ENCODE data around the gene ZBTB20.

Gene ZBTB20

DNA sequence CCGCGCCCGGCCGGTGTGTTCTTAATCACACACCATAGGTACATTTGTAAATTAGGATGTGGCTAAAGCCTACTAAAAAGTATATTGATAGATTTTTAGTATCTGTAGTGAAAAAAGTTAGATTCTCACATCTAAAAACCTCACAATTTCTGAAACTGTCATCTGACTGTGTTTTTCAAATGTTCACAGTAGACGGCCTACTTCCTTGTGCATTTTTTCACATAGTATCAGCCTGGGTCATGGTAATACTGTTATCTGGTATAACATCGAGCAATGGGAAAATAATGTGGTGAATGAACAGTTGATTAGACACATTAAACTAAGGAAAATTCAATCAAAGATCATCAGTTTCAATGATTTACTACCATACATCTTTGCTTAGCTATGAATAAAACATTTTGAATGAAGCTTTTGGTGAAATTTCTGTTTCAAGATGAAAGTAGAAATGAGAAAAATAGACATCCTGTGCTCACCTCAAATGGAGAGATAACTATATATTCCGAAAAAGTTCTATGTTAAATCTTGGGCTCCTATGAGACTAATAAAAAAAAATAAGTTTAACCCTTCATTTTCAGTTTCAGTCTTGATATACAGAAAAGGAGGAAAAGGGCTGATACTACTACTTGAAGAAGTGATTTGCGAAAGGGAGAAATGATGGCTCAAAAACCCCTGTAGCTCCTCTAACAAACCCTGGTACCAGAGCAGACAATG lies 262.7 kb downstream of the ZBTB20 start:
- no peak overlapping the region for H3K4me3 ChIP-seq (ENCODE audit: low read depth, low read length)
- DNase-seq (ENCODE audit: low read depth): no peak

DNA sequence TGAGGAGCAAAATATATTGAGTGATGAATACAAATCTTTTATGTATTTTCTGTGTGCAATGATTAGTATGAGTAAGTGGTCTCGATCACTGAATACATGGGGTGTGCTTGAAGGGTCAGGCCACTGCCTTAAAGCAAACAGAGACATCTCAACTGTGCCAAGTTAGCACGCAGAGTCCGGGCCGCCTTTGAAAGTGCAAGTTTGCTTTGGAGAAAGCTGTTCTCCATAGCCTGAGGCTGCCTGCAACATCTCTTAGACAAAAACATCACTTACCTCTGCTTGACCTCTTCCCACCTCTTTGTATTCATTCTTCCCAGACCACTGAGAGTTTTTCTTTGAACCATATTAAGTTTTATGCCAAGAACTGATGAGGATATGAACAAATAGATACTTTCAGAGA lies 267.0 kb downstream of the ZBTB20 start:
- no peak overlapping the region for H3K4me3 ChIP-seq (ENCODE audit: low read depth, low read length)
- no peak for DNase-seq (ENCODE audit: low read depth)

DNA sequence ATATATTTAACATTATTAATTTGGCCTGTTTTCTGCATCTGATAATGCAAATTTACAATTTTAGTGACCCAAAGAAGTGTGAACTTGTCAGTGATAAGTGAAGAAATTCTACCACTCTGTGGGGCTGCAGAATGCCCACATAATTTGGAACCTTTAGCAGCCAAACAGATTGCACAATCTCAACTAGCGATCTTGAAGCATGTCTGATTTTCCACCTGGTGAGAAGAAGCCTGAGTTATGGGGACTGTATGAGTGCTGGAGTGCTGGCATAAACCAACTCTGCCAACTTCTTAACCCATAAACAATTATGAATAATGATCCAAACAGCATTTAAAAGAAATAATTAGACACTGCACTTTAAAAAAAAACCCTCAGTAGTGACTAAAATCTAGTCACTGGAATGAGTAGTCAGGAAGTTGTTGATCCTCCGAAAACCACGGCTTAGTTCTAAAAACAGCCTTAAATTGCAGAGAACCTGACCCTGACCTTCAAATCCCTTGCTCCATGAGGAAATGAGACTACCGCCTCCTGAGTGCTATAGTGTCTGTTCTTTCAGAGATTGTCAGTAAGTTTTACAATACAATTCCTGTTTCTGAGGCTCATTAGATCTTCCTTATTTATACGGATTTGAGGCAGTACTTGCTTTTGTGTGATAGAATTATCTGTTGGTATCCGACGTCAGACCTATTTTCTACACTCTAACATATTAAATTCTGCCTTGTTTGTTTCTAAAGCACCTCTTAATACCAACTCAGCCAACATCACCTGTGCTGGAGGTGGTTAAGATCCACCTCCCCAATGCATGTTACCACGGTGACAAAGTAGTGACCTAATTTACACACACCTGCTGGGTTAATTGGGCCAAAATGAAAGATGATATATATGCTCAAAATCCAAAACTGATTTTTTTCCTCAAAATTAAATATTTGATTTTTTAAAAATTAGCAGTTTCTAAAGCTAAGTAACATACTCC lies 267.7 kb downstream of the ZBTB20 start:
- H3K4me3 ChIP-seq (ENCODE audit: low read depth, low read length): no peak overlapping the region
- peak; percentile 54 for DNase-seq (ENCODE audit: low read depth)

DNA sequence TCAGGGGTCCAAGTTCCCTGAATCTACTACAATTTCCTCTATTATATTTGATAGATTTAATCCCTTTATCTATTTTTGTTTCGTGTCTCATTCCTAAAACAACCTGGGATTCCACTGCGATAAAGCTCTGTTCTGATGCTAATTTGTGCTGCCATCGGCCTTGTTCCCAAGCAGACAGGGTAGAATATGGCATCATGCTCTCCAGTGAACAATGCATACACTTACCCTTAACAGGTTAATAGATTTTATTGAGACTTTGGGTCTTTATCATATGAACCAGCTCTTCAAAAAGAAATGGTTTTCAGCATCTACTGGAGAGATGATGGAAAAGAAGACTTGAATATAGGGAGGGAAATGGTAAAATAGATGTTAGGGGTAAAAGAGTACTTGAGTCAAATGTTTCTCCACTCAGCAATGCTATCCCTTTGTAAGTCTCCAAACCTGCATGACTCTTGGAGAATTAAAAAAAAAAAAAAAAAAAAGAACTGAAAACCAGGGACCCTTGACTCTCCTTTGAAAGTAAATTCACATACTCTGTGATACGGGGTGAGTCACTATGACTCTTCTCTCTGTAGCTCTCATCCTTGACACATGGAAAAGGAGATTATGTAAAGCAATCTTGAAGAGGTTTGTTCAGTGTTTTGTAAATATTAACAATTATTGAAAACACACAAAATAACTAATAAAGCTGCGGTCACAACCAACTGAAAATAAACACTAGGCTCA lies 268.8 kb downstream of the ZBTB20 start:
- no peak overlapping the region for H3K4me3 ChIP-seq (ENCODE audit: low read depth, low read length)
- DNase-seq (ENCODE audit: low read depth): peak; percentile 13

DNA sequence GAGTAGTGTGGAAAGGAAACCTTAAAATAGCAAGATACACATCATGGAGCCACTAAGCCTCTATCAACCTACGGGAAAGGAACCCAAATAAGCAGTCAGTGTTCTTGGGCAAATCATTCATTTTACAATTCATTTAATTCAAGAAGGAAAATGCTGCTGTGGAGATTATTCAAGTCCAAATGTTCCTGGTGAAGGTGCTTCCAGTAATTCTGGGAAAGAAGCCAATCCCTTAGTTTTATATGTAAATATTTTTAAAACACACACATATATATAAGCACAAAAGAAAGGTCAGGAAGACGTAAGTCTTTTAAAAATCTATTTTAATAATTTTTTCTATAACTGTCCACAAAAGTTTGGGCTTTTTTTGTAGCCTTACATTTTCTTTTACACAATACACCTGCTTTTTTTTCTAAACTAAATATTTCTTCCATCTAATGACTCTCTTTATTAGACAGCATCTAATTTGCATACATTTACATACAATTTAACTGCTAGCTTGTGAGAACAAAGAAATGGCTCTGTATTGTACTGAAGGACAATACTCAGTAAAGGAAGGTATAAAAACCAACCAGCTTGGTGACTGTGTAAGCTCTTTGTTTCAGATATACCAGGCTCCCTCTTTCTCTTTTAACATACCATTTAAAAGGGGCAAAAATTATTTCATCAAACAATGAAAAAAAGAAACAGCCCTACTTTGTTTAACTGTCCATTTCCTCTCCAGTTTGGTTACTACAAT lies 269.5 kb downstream of the ZBTB20 start:
- H3K4me3 ChIP-seq (ENCODE audit: low read depth, low read length): no peak overlapping the region
- DNase-seq (ENCODE audit: low read depth): no peak

DNA sequence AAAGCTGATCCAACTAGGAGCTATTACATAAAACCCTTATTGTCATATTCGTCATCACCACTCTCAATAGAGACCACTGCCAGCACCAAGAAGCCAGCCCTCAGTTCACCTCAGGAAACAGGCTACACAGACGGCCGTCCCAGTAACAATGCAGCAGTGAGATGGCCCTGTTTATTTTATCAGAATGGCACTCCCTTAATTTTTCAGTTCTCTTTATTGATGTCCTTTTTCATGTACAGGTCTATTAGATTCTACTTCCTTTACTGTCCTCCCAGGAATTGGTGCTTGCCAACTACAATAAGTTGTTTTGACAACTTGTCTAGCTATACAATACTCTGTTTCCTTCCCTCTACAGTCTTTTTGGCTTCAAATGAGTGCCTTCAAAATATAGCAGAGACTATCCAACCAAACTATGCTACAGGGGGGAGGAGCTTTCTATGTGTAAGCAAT lies 272.5 kb downstream of the ZBTB20 start:
- no peak overlapping the region for H3K4me3 ChIP-seq (ENCODE audit: low read depth, low read length)
- DNase-seq (ENCODE audit: low read depth): no peak

DNA sequence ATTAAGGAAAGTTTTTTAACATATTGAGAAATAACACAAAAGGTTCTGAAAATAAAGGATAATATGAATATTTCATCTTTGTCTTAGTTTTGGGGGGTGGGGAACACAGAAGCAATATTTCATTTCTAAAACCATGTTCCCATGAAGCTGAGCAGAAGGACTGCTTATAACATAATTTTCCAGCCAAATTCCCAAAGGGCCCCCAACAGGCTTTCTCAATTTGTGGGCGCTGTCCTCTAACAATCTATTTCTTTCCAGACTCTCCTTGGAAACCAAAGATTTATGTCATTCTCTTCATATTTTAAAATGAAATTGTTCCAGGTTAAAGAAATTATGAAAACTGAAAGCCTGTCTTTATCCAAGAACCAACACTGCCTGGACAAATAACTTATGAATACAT lies 273.5 kb downstream of the ZBTB20 start:
- H3K4me3 ChIP-seq (ENCODE audit: low read depth, low read length): no peak overlapping the region
- no peak for DNase-seq (ENCODE audit: low read depth)

DNA sequence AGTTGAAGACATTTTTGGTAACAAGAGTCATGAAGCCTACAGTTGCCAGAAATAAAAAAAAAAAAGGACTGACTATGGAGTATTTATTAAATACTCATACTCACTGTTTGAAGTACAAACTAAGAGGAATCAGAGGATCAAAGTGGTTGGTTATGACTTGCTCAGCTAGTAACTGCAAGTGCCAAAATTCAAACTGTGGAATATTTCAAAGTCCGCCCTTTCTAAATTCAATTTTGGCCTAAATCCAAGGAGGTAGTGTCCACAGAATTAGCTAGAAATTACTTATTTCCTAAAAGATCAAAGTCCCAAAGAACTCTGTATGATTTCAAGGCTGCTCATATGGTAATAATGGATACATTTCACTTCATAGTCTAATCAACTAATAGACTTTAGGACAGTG lies 274.5 kb downstream of the ZBTB20 start:
- DNase-seq (ENCODE audit: low read depth): no peak
- H3K4me3 ChIP-seq (ENCODE audit: low read depth, low read length): no peak overlapping the region

DNA sequence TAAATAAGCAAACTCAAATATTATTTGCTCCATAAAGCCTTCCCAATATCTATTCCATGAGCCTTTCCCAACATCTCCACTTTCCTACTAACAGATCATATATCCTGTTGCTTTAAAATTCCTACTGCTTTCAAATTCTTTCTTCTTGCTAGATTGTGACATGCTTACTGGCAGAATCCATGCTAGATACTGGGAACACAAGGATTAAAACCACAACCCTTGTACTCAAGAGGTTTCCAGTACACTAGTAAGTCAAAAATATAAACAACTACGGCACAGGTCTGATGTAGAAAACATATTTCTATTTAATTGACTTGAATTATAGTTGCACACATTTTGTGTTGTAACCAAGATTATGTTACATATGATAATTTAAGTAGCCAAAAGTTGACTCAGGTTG lies 275.0 kb downstream of the ZBTB20 start:
- H3K4me3 ChIP-seq (ENCODE audit: low read depth, low read length): no peak overlapping the region
- peak; percentile 4 for DNase-seq (ENCODE audit: low read depth)

DNA sequence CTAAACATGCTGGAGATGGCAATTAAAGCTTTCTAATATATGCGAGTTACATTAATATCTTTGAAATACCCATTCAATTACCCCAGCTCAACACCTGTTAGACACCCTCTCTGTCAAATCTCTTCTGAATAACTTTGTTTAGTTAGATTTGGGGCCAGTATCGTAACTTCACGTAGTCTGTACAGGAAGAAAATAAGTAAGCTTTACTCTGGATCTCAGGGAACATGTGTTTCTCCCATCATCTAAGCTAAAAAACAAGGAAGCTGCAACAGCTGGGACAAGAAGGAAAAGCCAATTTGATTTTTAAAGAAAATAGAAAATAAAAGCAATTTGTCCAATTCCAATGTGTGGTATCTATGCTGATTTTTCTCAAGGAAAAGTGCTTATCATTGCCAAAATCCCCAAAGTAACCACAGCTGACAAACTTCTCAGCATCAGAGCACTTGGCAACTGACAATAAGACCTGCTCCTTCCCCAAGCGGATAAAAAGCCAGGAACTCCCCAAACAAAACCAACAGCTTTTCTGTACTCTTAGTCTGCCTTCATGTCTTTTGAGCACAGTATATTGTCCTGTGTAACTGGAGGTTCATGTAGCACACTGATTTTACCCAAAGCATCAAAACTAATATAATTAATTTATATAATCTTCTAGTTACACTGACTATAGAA lies 279.1 kb downstream of the ZBTB20 start:
- DNase-seq (ENCODE audit: low read depth): no peak
- H3K4me3 ChIP-seq (ENCODE audit: low read depth, low read length): no peak overlapping the region

DNA sequence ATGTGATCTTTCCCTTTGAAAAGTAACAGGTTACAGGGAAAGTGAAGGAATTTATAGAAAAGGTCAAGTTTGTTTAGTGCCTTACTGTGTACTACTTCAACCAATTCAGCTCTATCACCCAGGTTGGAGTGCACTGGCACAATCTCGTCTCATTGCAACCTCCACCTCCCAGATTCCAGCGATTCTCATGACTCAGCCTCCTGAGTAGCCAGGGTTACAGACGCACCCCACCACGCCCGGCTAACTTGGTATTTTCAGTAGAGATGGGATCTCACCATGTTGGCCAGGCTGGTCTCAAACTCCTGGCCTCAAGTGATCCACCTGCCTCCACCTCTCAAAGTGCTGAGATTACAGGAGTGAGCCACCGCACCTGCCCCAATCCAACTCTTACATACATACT lies 279.7 kb downstream of the ZBTB20 start:
- no peak overlapping the region for H3K4me3 ChIP-seq (ENCODE audit: low read depth, low read length)
- no peak for DNase-seq (ENCODE audit: low read depth)

DNA sequence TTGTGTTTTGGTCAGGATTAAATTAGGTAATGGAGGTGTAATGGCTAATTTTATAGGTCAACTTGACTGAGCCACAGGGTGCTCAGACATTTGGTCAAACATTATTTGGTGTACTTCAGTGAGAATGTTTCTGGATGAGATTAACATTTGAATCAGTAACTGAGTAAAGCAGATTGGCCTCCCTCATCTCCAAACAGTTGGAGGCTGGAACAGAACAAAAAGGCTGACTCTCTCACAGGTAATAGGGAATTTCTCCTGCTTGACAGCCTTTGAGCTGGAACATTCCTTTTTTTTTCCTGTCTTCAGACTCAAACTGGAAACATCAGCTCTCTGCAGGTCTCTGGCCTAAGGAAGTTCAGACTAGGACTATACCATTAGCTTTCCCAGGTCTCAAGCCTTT lies 280.7 kb downstream of the ZBTB20 start:
- no peak for DNase-seq (ENCODE audit: low read depth)
- no peak overlapping the region for H3K4me3 ChIP-seq (ENCODE audit: low read depth, low read length)

DNA sequence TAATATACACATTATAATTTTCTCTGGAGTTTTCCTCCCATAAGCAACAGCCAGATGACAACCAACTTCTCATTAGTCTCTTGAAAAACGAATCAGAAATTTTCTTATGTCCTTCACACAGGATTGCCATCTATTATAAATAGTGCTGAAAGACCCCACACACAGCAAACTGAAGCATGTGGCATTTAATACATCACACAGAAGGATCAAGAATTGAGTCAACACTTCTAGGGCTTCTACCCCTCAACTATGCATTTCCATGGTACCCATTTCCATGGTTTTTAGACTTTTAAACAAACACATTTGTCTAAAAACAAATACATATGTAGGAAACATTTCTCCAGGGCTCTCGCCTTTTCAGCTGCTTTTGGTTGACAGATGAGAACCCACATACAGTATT lies 282.1 kb downstream of the ZBTB20 start:
- DNase-seq (ENCODE audit: low read depth): no peak

DNA sequence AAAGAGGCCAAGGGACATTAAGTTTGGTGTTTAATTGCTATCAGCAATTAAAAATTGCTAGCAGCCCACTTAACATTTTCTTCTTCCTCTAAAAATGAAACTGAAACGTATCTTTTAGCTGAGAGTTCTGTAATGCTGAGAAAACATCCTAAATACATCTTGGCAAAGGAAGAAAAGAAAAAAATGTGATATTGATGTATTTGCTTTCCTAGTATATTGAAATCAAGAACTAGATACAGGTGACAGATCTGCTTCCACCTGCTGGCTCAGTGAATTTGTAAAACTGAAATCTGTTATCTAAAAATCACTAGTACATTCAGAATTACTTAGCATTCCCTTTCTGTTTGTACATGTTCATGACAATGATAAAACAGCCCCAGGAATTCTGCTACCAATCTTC lies 283.2 kb downstream of the ZBTB20 start:
- DNase-seq (ENCODE audit: low read depth): no peak

More for the DNA sequence above, 282.1 kb downstream of the ZBTB20 start:
- no peak overlapping the region for H3K4me3 ChIP-seq (ENCODE audit: low read depth, low read length)

DNA sequence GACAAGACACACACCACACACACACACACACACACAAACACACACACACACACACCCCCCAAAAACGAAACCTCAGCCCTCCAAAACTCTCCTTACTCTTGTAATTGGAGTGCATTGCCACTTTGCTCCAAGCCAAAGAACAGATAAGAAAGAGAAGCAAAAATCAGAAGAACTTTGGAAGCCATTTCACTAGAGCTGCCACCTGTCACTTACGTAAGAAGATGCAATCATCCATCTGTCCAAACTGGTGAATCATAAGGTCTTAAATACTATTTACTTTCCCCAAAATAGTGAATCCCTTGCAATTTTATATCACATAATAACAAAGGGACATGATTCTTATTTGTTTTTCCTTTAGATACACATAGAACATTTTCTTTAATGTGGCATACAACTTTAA lies 285.4 kb downstream of the ZBTB20 start:
- H3K4me3 ChIP-seq (ENCODE audit: low read depth, low read length): no peak overlapping the region
- peak; percentile 8 for DNase-seq (ENCODE audit: low read depth)

More for the DNA sequence above, 283.2 kb downstream of the ZBTB20 start:
- H3K4me3 ChIP-seq (ENCODE audit: low read depth, low read length): no peak overlapping the region

DNA sequence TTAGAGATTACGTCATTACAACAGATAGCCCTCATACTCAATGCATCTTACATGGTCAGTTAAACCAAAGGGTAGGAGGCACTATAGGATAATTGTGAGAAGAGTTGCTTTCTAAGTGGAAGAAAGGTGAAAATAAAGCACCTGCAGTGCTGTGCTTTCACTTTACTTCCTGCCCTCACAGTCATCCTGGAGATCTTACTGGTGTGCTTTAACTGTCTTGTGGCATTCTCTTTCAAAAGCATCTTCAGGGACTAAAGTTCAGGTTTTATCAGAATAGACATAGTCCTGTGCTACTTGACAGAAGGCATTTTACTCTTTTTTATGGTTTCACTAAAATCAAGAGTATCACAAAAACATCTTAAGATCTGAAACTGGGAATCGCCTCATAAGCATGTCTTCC lies 286.6 kb downstream of the ZBTB20 start:
- no peak for DNase-seq (ENCODE audit: low read depth)
- no peak overlapping the region for H3K4me3 ChIP-seq (ENCODE audit: low read depth, low read length)

DNA sequence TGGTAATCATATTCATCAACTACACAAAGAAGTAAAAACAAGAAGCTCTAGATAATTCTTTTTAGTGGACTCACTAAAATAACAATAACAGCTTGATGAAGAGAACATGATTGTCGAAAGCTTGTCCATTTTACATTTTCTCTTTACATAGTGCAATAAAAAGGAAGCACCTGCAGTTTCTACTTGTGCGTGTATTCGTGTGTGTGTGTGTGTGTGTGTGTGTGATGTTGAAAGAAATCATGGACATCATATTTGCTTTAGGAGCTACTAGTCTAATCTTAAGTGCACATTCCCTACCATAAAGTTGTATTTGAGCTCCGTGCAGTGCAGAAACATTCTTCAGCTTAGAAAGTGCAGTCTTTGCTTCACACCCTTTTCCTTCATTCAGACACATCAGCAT lies 288.8 kb downstream of the ZBTB20 start:
- no peak overlapping the region for H3K4me3 ChIP-seq (ENCODE audit: low read depth, low read length)
- DNase-seq (ENCODE audit: low read depth): no peak

DNA sequence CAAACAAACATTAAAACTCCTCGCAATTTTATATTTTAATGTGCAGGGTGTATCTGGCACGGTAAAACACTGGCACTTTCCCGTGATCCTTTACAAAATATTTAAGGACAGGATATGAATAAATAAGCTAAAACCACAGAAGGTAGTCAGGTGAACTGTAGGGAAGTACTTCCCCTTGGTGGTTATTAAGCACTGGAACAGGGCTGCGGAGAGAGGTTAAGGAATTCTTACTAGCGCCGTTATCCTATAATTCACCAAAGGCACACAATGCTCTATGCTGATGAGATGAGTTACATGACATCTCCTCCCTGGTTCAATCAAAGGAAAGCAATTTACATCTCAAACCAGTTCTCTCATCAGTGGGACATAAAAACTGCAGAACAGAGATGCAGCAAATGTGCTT lies 289.8 kb downstream of the ZBTB20 start:
- DNase-seq (ENCODE audit: low read depth): no peak
- H3K4me3 ChIP-seq (ENCODE audit: low read depth, low read length): no peak overlapping the region

DNA sequence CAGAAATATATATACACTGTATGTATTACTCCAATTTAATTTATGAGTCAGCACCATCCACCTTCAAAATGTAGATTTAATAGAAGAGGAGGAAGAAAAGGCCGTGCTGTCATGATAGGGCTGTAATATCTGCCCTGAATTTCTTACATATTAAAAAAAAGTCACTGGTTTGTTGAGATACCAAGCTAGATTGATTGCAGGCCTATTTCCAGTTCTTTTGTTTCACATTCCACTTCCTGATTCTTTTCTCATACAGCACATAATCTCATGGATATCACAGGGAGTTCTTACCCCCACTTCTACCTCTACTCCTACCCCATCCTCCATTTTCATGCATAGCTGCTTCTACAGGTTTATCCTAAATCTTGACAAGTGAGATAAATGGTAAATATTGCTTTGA lies 290.3 kb downstream of the ZBTB20 start:
- H3K4me3 ChIP-seq (ENCODE audit: low read depth, low read length): no peak overlapping the region
- DNase-seq (ENCODE audit: low read depth): no peak
